Adrenal gland (tissue), 19 donors: Measurements from ENCODE around the gene NGFR. TPM values are rescaled to one million over a fixed set of nuclear protein-coding genes. Genes with fewer than 3 reads are reported as not detected.

ENCODE experiments used
- DNase-seq, 7 donors: peaks; one replicate each; pipeline ENCODE4 v3.0.0-alpha.2; 2019 to 2020
- H3K27ac ChIP-seq, 5 donors: fragments of 200-600 bp; sonication (generic) in 4 of 5; 1 replicate in 3 of 5; 2 replicates in 2 of 5; pipeline versions ENCODE4 v1.5.1 to v1.8.0; 2016 to 2020; ENCODE audit warnings: mild to moderate bottlenecking in 1 of 5
- H3K27me3 ChIP-seq: fragments of 200-600 bp; 2 replicates; pipeline ENCODE4 v1.8.0; 2021
- H3K36me3 ChIP-seq, 2 donors: fragments of 200-600 bp; replicated peaks in 1 of 2; 1 replicate in 1 of 2; 2 replicates in 1 of 2; pipeline versions ENCODE4 v1.5.1 to v1.8.0; 2018 to 2022
- H3K4me1 ChIP-seq, 2 donors: fragments of 200-600 bp; replicated peaks in 1 of 2; 1 replicate in 1 of 2; 2 replicates in 1 of 2; pipeline versions ENCODE4 v1.5.1 to v1.8.0; 2018 to 2021
- H3K4me3 ChIP-seq, 4 donors: fragments of 200-600 bp; sonication (generic) in 3 of 4; one replicate each; pipeline ENCODE4 v1.5.1; 2016 to 2018
- H3K9me3 ChIP-seq, 3 donors: fragments of 200-600 bp; sonication (generic) in 1 of 3; replicated peaks in 1 of 3; 1 replicate in 2 of 3; 2 replicates in 1 of 3; pipeline versions ENCODE4 v1.5.1 to v1.8.0; 2016 to 2021
- POLR2A ChIP-seq, 2 donors: fragments of 450-650 bp; IDR thresholded peaks; one replicate each; pipeline ENCODE4 v1.6.1; 2017; ENCODE audit warnings: antibody characterized with exemption in 2 of 2, mild to moderate bottlenecking in 2 of 2, moderate library complexity in 1 of 2
- WGBS, 4 donors: extraction: QIAGEN DNeasy Blood & Tissue Kit in 2 of 4; methylation state at CpG; one replicate each; pipeline versions ENCODE4 v1.1.5 to v1.1.7; 2013 to 2017; 5-methylcytosine and 5-hydroxymethylcytosine counted together
- intact Hi-C, 2 donors: fragments of 100-400 bp; cut with DNase I; formaldehyde crosslinking; loops; one replicate each; pipeline versions ENCODE4 v1.14.1 to v1.15.0; 2022 to 2023
- long read RNA-seq, 10 donors: library from polyadenylated mRNA in 3 of 10; unstranded in 2 of 10; stranded (forward) in 1 of 10; transcript quantifications; one replicate each; pipeline ENCODE4 v2.0.0 and lab custom pipeline, GENCODE V29; 2021 to 2026
- polyA plus RNA-seq, 3 donors: library from polyadenylated mRNA; stranded (reverse); fragments of 200-250 nt in 2 of 3; fragments of 350-450 nt in 1 of 3; fragmentation: Illumina TruSeq in 1 of 3; extraction: RNeasy Lipid Tissue Mini Kit (QIAGEN cat#74804) in 1 of 3; gene quantifications; one replicate each; pipeline ENCODE4 v1.2.3, GENCODE V29; 2013 to 2014
- total RNA-seq, 9 donors: library from RNA; depleted of rRNA in 4 of 9; stranded (reverse); fragments of >200 nt in 4 of 9; fragments of 120-200 nt in 1 of 9; fragmentation: NEBNext Ultra II Directional in 1 of 9; extraction: Animal tissue kit (Norgen Biotek cat#: 25700) in 1 of 9; gene quantifications; one replicate each; pipeline versions ENCODE4 v1.1.0 to v1.2.4, GENCODE V29; 2013 to 2023
- TF ChIP-seq, protein P1 (sequence below), 6 experiments: fragments of 450-650 bp in 4 of 6; fragments of 200-600 bp in 2 of 6; sonication (generic) in 1 of 6; IDR thresholded peaks; 1 replicate in 5 of 6; 2 replicates in 1 of 6; pipeline versions ENCODE4 v1.5.1 to v1.8.0; 2016 to 2021; ENCODE audit warnings: antibody characterized with exemption in 6 of 6, mild to moderate bottlenecking in 2 of 6, moderate library complexity in 1 of 6
- donor health status: healthy with polysubstance abuse.
- donor health status: Bipolar disorder and iron deficiency.
- donor health status: DM: yes; HTN: yes; CAD: no.
- donor health status: DM: no; HTN: no; CAD: no.
- donor health status: DM: no; HTN: no; CAD: no.
- donor health status: DM: yes; HTN: yes; CAD: no.

Gene NGFR, protein sequence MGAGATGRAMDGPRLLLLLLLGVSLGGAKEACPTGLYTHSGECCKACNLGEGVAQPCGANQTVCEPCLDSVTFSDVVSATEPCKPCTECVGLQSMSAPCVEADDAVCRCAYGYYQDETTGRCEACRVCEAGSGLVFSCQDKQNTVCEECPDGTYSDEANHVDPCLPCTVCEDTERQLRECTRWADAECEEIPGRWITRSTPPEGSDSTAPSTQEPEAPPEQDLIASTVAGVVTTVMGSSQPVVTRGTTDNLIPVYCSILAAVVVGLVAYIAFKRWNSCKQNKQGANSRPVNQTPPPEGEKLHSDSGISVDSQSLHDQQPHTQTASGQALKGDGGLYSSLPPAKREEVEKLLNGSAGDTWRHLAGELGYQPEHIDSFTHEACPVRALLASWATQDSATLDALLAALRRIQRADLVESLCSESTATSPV
- total RNA-seq (10 to 100 TPM in 8 of 9 donors, 1 to 10 TPM in 1; 4.2 to 77.8 (median 27.7) TPM), polyA plus RNA-seq (10 to 100 TPM; 14.0 to 25.5 (median 21.8) TPM)
- long read RNA-seq, donor 1 = 0 reads
- long read RNA-seq, donor 2, partial matches to known transcripts = 6 of 7 reads
- long read RNA-seq, donor 2, other reads (novel, unspliced or antisense) = 0 of 7 reads
- long read RNA-seq, donor 3 = 0 reads
- long read RNA-seq, donor 4 = 0 reads
- long read RNA-seq, donor 5, transcript NGFR-201 (6 exons, 3,417 nt) = major isoform, 73 of 89 reads
- long read RNA-seq, donor 5, partial matches to known transcripts = 16 of 89 reads
- long read RNA-seq, donor 5, other reads (novel, unspliced or antisense) = 0 of 89 reads
- long read RNA-seq, donor 6 = 0 reads
- long read RNA-seq, donor 7 = 0 reads
- long read RNA-seq, donor 8, partial matches to known transcripts = 0 of 2 reads
- long read RNA-seq, donor 8, other reads (novel, unspliced or antisense) = 0 of 2 reads
- long read RNA-seq, donor 9 = 0 reads
- long read RNA-seq, donor 10, partial matches to known transcripts = 0 of 1 reads
- long read RNA-seq, donor 10, other reads (novel, unspliced or antisense) = 0 of 1 reads

DNA sequence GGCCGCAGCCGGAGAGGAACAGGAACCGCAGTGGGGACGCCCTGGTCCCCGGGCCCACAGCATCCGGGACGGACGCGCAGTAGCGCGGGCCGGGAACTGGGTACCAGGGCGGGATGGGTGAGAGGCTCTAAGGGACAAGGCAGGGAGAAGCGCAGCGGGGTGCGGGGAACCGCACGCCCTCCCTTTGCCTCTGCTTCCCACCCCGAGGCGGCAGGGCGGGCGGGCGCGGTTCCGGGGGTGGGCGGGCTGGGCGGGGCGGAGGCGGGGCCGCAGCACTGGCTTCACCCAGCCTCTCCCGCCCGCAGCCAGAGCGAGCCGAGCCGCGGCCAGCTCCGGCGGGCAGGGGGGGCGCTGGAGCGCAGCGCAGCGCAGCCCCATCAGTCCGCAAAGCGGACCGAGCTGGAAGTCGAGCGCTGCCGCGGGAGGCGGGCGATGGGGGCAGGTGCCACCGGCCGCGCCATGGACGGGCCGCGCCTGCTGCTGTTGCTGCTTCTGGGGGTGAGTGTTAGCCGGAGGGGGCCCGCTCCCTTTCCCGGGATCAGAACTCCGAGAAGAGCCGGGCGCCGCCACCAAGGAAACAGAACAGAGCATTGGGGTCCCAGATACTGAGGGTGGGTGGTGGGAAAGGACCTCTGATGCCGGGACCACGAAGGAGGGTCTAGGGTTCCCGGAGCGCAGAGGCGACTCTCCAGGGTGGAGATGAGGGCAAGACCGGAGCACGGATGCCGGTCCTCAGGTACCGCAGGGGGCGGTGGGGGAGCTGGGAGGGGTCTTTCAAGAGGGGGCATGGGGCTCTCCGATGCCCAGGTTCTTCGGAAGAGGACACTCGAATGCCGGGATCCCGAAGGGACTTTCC lies at the start of gene NGFR:
NGFR (plus strand) TSS at position 308 of the 856 bp plus-strand sequence; CDS start at position 433, 125 bp downstream.
- DNase-seq = no peak
- WGBS, 4 donors = 0 to 1% (median 0%) methylated on average over 10 to 79 of the region's 79 CpGs
- peak; percentile 19 to 39 for TF ChIP-seq POLR2A (IDR thresholded peaks at IDR 0.05)
- TF ChIP-seq, protein P1, sequence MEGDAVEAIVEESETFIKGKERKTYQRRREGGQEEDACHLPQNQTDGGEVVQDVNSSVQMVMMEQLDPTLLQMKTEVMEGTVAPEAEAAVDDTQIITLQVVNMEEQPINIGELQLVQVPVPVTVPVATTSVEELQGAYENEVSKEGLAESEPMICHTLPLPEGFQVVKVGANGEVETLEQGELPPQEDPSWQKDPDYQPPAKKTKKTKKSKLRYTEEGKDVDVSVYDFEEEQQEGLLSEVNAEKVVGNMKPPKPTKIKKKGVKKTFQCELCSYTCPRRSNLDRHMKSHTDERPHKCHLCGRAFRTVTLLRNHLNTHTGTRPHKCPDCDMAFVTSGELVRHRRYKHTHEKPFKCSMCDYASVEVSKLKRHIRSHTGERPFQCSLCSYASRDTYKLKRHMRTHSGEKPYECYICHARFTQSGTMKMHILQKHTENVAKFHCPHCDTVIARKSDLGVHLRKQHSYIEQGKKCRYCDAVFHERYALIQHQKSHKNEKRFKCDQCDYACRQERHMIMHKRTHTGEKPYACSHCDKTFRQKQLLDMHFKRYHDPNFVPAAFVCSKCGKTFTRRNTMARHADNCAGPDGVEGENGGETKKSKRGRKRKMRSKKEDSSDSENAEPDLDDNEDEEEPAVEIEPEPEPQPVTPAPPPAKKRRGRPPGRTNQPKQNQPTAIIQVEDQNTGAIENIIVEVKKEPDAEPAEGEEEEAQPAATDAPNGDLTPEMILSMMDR (IDR thresholded peaks at IDR 0.05) = no peak
- Histone ChIP-seq H3K4me3 (peak within 1 kb of the TSS in 1 of 4 donors; percentile 50), H3K27ac (peak within 1 kb of the TSS in 1 of 5 donors; percentile 44), H3K36me3 (no peaks in the 10 kb centered on the region), H3K27me3 (peaks cover 53% of the 10 kb centered on the region), H3K9me3 (no peaks in the 10 kb centered on the region), H3K4me1 (peaks cover 13 to 25% of the 10 kb centered on the region in 2 donors)
- intact Hi-C loops = loop anchor here in 1 of 2 donors (10.0 kb wide), 1 partner anchor 60 kb away; no protein-coding TSS in a partner anchor

DNA sequence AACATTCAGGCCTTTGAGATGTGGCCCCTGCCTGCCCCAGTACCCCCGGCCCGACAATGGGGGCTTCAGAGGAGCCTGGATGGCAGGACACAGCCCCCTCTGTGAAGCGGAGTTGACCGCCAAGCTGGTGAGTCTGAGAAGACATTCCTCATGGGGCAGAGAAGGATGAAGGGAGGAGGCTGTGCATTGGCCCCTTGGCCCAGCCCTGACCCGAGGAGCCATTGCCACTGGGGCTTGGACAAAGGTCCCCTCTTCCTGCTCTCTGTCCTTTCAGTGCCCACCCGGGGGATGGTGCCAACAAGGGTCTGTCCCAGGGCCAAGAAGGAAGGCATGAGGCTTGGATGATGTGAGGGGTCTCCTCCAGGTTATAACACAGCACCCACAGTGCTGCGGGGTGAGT lies 49.5 kb upstream of the NGFR start:
- Histone ChIP-seq H3K4me3 (no peak overlapping the region), H3K27ac (no peak overlapping the region), H3K4me1 (no peaks in the 10 kb centered on the region), H3K36me3 (no peaks in the 10 kb centered on the region), H3K27me3 (peaks cover 3% of the 10 kb centered on the region), H3K9me3 (no peaks in the 10 kb centered on the region)
- intact Hi-C loops = no loop called here
- DNase-seq = no peak
- 59 to 86% (median 83%) methylated on average over 3 to 7 of the region's 7 CpGs for WGBS, 4 donors
- TF ChIP-seq POLR2A (IDR thresholded peaks at IDR 0.05) = no peak
- TF ChIP-seq, protein P1 (IDR thresholded peaks at IDR 0.05) = no peak

DNA sequence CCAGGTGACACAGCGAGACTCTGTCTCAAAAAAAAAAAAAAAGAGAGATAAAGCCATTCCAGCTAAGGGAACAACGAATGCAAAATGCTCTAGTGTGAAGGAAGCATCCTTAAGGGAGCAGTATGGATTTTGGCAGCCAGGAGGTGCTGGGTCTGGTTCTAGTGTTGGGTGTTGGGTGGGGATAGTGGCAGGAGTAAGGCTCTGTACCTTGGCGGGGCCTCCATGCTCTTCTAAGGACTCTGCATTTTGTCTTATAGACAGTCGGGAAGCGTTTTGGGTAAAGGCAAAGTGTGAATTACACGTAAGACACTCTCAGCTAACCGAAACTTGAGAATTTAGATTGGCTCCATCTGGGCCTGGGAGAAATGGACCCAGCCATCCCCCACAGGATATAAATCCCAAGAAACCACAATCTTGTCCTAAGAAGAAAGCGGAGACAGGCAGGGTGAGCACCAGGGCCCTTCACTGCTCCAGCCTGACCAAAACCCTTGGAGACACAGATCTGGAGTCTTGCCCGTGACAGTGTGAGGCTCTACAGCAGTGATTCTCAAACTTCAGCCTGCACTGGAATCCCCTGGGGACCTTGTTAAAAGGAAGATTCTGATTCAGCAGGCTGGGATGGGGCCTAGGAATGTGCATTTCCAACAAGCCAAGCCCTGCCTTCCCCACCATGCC lies 47.3 kb upstream of the NGFR start:
- Histone ChIP-seq H3K9me3 (no peaks in the 10 kb centered on the region), H3K27ac (no peak overlapping the region), H3K4me1 (no peaks in the 10 kb centered on the region), H3K4me3 (no peak overlapping the region), H3K27me3 (peaks cover 3% of the 10 kb centered on the region), H3K36me3 (no peaks in the 10 kb centered on the region)
- DNase-seq = peak in 3 of 7 donors; percentile 25 to 40 (median 35)
- intact Hi-C loops = no loop called here
- TF ChIP-seq POLR2A (IDR thresholded peaks at IDR 0.05) = no peak
- TF ChIP-seq, protein P1 (IDR thresholded peaks at IDR 0.05) = no peak
- 74 to 82% (median 78%) methylated on average over 9 of the region's 9 CpGs for WGBS, 4 donors
